ENCODE data around the gene VGLL1.

Gene VGLL1

GRCh38 chrX:136555694-136556093, 23.7 kb downstream of the VGLL1 start:
- no peak for DNase-seq (ENCODE audit: low read depth)

- no peak for DNase-seq (ENCODE audit: low read depth)
These were observed 40.0 kb downstream of the VGLL1 start for GRCh38 chrX:136572030-136572429.

DNA sequence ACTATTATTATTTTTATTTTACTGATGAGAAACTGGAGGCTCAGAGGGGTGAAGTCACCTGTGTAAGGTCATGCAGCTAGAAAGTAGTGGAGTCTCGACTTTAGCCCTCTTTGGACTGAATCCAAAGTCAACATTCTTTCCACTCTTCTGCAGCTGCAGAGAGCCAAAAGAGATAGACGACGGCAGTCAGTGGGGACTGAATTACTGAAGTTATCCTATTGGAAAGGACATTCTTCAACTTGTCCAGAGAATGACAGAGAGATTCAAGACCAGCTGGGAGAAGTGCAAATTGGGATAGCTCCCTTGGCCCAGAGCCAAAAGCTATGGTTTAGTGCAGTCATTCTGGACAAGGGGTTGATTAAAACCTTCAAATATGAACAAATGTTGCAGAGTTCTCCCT, 42.5 kb downstream of the VGLL1 start:
- no peak for DNase-seq (ENCODE audit: low read depth)

DNA sequence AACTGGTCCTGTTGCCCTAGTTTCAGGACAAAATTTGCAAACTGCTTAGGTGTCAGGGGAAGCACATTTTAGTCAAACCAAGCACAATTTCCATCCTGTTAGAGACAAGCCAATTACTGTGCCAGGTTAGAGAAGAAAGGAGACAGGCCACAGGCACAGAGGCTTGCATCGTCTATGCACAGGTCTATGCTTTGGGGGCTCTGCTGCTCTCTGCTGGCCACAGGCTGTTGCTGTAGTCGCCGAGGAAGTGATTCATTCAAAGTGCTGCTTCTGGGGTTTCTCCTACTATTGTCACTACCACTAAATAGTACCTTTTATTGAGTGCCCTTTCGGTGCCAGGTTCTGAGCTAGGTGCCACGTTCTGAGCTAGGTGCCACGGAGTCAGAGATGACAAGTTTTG, 45.5 kb downstream of the VGLL1 start:
- DNase-seq (ENCODE audit: low read depth), result peak; percentile 42

DNA sequence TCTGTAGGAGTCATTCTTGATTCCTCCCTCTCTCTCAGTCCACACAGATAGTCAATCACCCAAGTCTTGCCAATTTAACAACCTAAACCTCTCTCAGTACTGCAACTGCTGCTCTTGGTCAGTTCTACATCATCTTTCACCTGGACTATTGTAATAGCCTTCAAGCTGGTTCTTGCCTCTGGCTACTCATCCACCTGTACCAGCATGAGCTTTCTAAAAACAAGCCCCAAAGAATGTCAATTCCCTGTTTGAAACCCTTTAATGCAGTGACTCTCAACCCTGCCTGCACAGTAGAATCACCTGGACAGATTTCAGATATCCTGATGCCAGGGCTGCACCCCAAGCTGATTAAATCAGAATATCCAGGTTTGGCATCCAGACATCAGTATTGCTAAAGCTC, 48.3 kb downstream of the VGLL1 start:
- no peak for DNase-seq (ENCODE audit: low read depth)

- no peak for DNase-seq (ENCODE audit: low read depth)
These were observed 50.6 kb downstream of the VGLL1 start for GRCh38 chrX:136582624-136583023.

GRCh38 chrX:136584545-136584944, 52.5 kb downstream of the VGLL1 start:
- no peak for DNase-seq (ENCODE audit: low read depth)

GRCh38 chrX:136585262-136585661, 53.2 kb downstream of the VGLL1 start:
- DNase-seq (ENCODE audit: low read depth), result no peak

DNA sequence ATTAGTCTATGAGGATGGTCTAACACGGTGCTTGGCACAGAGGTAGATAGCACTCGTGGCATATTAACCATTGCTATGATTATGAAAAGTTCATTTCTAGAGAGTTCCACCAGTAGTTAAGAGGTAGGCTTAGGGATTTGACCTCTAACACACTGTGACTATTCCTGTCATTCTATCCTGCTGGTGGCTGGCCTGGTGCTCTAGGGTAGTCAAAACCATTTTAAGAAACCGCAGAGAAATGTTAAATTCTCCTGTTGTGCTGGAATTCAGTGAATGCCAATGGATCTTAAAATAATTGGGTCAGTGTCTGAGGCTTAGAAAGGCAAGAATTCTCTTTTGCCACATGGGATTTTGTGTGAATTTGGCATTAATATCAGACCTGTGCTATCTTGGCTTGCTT, 53.9 kb downstream of the VGLL1 start:
- no peak for DNase-seq (ENCODE audit: low read depth)

DNA sequence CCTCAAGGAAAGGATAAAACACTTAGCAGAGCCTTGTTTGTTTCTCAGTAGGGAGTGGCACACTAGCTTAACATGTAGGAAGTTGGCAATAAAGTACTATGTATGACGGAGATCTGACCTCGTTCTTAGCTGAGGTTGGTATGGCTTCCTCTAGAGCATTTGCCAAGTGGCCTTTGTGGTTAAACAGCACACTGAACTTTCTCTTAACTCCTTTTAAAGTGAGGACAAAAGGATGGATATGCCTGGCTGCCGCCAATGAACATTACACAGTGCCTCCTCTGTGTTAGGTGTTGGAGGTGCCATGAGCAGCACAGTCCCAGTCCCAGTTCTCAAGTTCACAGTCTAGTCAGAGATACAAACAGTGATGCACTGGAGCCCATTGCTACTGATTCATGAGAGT, 54.4 kb downstream of the VGLL1 start:
- peak; percentile 45 for DNase-seq (ENCODE audit: low read depth)

- no peak for DNase-seq (ENCODE audit: low read depth)
These were observed 55.5 kb downstream of the VGLL1 start for GRCh38 chrX:136587532-136587931.

DNA sequence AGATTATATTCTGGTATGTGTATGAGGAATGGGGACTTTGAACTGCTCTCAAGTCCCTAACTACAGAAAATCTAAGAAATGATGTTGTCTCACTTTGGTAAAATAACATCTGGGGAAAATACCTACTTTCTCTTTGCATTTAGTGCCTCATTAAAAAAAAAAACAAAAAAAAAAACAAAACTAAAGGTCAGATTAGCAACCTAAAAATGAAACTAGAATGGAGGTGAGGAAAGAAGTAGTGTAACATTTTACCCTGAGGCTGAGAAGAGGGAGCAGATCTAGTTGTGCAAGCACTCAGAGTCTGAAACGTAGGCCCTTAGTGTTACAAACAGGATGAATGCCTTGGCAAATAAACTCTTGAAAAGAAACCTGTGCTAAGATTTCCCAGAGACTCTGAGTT, 56.0 kb downstream of the VGLL1 start:
- no peak for DNase-seq (ENCODE audit: low read depth)

GRCh38 chrX:136589966-136590365, 58.0 kb downstream of the VGLL1 start:
- no peak for DNase-seq (ENCODE audit: low read depth)

DNA sequence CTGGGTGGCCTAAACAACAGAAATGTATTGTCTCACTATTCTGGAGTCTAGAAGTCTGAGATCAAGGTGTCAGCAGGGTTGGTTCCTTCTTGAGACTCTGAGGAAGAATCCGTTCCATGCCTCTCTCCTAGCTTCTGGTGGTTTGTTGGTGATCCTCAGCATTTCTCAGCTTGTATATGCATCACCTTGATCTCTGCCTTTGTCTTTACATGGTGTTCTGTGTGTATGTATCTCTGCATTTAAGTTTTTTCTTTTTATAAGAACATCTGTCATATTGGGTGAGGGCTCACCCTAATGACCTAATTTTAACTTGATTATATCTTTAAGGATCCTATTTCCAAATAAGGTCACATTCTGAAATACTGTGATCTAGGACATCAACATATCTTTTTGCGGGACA, 65.3 kb downstream of the VGLL1 start:
- DNase-seq (ENCODE audit: low read depth), result no peak

DNA sequence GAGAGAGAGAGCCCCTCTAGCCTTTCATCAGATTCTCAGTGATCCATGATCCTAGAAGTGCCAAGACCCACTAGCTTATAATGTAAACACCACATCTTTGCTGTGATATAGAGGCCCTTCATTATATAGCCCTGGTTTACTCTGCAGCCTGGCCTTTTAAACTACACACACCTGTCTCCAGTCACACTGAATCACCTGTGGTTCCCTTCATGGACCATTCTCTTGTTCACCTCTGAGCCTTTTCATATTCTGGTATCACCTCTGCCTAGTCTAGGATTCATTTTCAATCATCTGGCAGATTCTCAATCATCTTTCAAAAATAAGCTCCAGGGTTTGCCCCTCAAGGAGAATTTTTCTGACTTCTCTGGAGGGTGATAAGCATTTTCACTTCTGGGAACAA, 65.9 kb downstream of the VGLL1 start:
- DNase-seq (ENCODE audit: low read depth), result no peak

GRCh38 chrX:136598631-136599030, 66.6 kb downstream of the VGLL1 start:
- peak; percentile 49 for DNase-seq (ENCODE audit: low read depth)

- DNase-seq (ENCODE audit: low read depth), result no peak
These were observed 68.0 kb downstream of the VGLL1 start for GRCh38 chrX:136600059-136600458.
